ENCODE results near the gene LMF1. TPM values are rescaled to one million over a fixed set of nuclear protein-coding genes. Genes with fewer than 3 reads are reported as not detected.

The LMF1 gene
- total and polyA plus RNA-seq, 2 of the 13 experiments (the other 11 are each of a cell fraction or from before 2014, with no cell fraction given): 6.8 to 8.5 TPM

DNA sequence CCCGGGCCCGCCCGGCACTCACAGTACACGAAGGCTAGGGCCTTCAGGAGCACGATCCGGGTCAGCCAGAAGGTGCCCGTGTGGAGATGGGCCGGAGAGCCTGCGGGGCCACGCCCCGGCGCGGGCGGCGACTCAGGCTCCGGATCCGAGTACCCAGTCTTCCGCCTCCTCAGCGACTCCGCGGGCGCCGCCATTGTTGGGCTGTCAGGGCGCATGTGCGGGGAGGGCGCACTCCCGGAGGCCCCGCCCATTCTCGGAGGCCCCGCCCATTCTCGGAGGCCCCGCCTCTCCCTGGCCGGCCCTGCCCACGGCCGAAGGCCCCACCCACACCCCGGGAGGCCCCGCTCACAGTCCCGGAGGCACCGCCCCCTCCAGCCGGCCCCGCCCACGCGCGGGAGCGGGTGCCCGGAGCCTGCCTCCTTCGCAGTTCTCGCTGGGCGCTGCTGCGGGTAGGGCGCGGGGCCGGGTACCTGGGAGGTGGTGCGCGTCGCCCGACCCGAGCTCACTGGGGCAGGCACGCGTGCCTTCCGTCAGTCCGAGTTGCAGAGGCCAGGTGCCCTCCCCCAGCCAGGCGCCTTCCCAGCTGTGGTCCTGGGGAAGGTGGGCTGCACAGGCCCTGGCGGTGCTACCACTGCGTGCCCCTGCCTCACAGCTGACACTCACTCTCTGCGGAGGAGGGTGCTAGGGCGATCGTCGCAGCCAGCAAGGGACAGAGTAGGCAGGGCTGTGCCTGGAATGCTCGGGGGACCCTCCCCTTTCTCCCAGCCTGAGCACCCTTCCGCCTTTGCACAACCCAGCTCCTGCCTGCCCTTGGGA, at the start of gene LMF1 (continued):
- TF ChIP-seq TCF7 (IDR thresholded peaks at IDR 0.05; ENCODE audit: low read depth) (no peak), ZNF788 (CRISPR knock-in tag; IDR thresholded peaks at IDR 0.05; ENCODE audit: borderline replicate concordance) (peak; percentile 96), ZNF274 (CRISPR knock-in tag; IDR thresholded peaks at IDR 0.05) (peak; percentile 57), ZNF792 (CRISPR knock-in tag; IDR thresholded peaks at IDR 0.05) (peak; percentile 42; the same call in 1 of the 2 replicates), CREM (IDR thresholded peaks at IDR 0.05) (no peak), CREM (CRISPR knock-in tag; IDR thresholded peaks at IDR 0.05) (no peak), ZNF569 (CRISPR knock-in tag; IDR thresholded peaks at IDR 0.05; ENCODE audit: borderline replicate concordance) (0 out of 2 replicates have a peak, but pooled peaks have one; percentile 16), HNF4A (CRISPR knock-in tag; IDR thresholded peaks at IDR 0.05) (peak; percentile 84), ZNF275 (CRISPR knock-in tag; IDR thresholded peaks at IDR 0.05; ENCODE audit: borderline replicate concordance) (peak; percentile 63; the same call in 1 of the 2 replicates), ZFP91 (CRISPR knock-in tag; IDR thresholded peaks at IDR 0.05; ENCODE audit: borderline replicate concordance) (peak; percentile 93), ASH2L (IDR thresholded peaks at IDR 0.05; ENCODE audit: insufficient read length, low read depth, low read length) (no peak), GPN1 (CRISPR knock-in tag; IDR thresholded peaks at IDR 0.05; ENCODE audit: borderline replicate concordance) (no peak), ZNF337 (CRISPR knock-in tag; IDR thresholded peaks at IDR 0.05; ENCODE audit: borderline replicate concordance, low read depth) (no peak), ZNF83 (CRISPR knock-in tag; IDR thresholded peaks at IDR 0.05; ENCODE audit: borderline replicate concordance) (peak; percentile 55; the same call in 1 of the 2 replicates), ZNF235 (CRISPR knock-in tag; IDR thresholded peaks at IDR 0.05; ENCODE audit: borderline replicate concordance) (peak; percentile 65; the same call in 1 of the 2 replicates), ZNF776 (CRISPR knock-in tag; IDR thresholded peaks at IDR 0.05) (peak; percentile 82), ZNF629 (CRISPR knock-in tag; conservative IDR thresholded peaks at IDR 0.05) (0 out of 2 replicates have a peak, but pooled peaks have one; percentile 25), ZNF598 (CRISPR knock-in tag; IDR thresholded peaks at IDR 0.05; ENCODE audit: borderline replicate concordance) (no peak), ZNF30 (CRISPR knock-in tag; IDR thresholded peaks at IDR 0.05) (no peak)
- TF ChIP-seq, protein P1, sequence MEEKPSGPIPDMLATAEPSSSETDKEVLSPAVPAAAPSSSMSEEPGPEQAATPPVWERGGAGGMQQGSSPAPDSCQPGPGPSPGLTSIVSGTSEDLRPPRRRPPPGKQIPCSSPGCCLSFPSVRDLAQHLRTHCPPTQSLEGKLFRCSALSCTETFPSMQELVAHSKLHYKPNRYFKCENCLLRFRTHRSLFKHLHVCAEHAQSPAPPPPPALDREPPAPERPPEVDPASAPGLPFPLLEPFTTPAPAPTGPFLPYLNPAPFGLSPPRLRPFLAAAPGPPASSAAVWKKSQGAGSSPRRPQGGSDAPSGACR (CRISPR knock-in tag; IDR thresholded peaks at IDR 0.05): peak; percentile 86; the same call in 1 of the 2 replicates
- TF ChIP-seq, protein P2, sequence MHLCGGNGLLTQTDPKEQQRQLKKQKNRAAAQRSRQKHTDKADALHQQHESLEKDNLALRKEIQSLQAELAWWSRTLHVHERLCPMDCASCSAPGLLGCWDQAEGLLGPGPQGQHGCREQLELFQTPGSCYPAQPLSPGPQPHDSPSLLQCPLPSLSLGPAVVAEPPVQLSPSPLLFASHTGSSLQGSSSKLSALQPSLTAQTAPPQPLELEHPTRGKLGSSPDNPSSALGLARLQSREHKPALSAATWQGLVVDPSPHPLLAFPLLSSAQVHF (CRISPR knock-in tag; IDR thresholded peaks at IDR 0.05): no peak

Data from HepG2 (cell line).